HG02763 (cell line): ENCODE data around the gene MFN1.
A peak's percentile ranks its signal among the peaks of the same experiment; 100 is the strongest.

Source experiments
- ATAC-seq: cut with Tn5 transposase; IDR thresholded peaks from one replicate; pipeline ENCODE4 v1.9.1; 2021; ENCODE audit warnings: mild to moderate bottlenecking, moderate library complexity; ENCODE audit not compliant: unreplicated experiment

MFN1 gene

DNA sequence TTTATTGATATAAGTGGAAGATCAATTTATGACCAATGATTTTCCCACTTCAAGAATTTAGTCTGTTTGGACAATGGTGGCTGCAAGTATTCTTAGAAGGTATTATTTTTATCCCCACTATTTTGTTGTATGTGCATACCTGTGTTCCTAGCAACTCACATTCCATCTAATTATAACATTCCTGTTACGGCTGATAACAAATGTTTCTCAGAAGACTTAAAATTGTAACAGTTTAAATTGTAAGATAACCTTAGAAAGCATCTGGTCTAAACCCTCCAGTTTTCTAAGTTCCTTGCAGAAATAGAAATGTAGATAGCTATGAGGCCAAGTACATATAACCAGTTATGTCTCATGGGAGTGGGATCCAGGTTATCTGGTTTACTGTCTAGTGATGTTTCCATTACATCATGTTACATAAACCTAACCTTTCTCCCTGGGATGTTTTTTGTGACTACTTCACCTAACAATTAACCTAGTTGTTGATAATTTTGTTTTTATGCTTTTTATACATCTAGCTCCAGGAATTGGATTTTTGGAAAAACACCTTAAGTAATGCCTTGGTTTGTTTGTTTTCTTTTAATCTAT lies 11.1 kb upstream of the MFN1 start:
- no peak for ATAC-seq

DNA sequence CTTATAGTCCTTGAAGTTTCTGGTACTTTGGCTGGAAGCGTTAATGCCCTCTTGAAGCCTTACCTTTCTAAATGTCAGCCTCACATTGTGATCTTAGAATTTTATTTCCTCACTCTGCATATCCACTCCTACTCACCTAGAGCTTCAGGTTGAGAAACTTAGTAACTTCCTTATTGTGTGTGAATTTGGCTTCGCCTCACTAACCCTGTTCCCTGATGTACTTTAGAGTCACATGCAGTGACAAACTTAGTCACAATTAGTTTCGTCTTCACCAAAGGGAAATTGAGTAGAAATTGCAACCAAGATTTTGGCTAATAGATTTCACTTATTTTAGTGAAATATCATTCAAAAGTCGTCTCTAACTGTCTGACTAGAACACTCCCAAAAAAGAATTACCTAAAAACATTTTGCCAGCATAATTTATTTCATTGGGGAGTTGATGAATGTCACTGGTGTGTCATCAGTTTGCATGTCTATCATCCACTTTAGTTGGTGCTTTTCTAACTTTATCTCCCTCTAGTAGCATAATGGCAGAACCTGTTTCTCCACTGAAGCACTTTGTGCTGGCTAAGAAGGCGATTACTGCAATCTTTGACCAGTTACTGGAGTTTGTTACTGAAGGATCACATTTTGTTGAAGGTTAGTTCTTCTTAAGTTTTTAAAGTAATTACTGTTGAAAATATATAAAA lies 960 bp downstream of the MFN1 start:
- ATAC-seq, result peak; percentile 57

DNA sequence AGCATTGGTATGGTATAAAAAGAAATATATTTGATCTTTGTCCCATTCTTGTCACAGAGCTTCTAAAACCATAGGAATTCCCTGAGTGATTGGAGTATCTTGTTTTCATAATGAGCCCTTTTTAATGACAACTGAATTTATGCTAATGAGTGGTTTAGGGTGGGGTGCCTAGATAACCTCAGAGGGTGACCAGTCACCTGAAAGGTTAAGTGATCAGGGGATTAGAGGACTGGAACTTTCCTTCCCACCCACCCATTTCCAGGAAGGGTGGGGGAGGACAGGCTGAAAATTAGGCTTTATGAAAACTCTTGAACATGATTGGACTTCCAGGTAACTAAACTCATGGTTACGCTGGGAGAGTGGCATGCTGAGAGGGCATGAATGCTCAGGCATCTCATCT lies 8.5 kb downstream of the MFN1 start:
- no peak for ATAC-seq

GRCh38 chr3:179363332-179363731 lies 15.8 kb downstream of the MFN1 start:
- ATAC-seq, result no peak

DNA sequence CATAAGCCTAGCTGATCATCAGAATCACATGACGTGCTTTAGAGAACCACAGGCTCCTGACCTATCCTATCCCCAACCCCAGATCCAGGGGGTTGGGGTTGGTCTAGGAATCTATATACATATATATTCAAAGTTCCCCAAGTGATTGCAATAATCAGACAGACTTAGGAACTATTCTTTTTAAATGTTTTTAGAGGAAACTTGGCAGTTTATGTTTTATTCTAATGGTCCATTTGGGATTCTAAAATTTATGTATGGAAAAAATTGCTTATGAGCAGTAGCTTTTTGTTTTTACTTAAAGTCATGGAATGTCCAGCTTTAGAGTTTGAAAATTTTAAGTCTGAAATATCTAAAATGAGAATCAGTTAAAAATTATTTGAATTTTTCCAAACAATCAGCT lies 22.1 kb downstream of the MFN1 start:
- no peak for ATAC-seq

DNA sequence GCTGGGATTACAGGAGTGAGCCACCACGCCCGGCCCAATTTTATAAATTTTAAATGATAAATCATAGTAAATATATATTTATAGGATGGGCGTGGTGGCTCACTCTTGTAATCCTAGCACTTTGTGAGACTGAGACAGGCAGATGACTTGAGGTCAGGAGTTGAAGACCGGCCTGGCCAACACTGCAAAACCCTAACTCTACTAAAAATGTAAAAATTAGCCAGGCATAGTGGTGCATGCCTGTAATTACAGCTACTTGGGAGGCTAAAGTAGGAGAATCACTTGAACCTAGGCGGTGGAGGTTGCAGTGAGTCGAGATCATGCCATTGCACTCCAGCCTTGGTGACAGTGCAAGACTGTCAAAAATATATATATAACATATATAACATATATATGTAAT lies 26.4 kb downstream of the MFN1 start:
- no peak for ATAC-seq

- no peak for ATAC-seq
Observed at GRCh38 chr3:179375091-179375999, 27.8 kb downstream of the MFN1 start.

DNA sequence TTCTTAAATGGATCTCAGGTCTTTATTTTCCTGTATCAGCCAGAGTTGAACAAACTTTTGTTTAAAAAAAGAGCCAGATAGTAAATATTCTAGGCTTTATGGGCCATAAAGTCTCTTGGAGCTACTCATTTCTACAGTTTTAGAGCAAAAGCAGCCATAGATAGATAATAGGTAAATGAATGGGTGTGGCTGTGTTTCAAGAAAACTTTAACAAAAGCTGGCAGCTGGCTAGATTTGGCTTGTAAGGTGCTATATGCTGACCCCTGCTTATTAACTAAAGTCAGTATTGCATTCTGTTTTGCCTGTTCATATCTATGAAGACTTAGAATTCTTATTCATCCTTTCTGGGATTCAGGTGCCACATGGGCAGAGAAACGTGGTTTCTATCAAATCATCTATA lies 29.0 kb downstream of the MFN1 start:
- ATAC-seq, result no peak

DNA sequence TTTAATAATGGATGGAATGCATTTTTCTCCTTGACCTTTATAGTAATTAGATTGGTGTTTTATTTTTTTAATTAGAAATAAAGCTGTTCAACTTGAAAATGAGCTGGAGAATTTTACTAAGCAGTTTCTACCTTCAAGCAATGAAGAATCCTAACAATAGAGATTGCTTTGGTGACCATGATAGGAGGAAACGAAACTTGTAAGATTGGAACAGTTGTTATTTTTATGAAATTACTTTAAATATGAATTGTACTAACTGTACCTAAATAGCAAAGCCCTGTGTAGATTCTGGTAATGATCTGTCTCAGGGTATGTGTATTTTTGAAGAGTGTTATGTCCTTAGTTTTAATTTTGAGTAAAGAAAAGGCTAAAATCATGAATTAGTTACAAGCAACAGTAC lies 44.4 kb downstream of the MFN1 start:
- ATAC-seq, result no peak

DNA sequence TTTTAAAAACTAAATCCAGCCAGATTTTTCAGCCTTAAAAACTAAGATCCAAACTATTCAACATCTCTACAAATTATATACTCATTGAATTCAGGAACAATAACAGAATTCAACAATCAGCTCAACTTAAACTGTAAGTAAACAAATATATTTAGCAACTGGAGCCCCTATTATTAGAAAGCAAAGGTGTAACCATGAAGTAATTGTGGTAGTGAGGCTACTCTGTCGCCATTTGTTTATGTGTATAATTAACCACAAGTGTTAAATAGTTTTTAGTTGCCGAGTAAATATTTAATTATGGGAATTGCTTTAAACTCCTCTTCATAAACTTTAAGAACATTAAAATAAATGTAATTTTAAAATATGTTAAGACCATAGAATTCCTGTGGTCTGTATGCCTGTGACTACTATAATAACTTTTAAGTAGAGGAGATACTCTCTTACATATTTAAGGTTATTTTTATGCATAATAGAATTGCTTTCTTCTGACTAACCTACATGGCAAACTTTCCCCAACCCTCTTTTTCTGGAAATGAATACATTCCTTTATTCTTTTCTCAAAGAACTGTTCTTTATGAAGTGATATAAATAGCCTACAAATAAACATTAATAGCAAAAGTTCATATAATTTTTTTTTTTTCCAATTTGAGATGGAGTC lies 51.2 kb downstream of the MFN1 start:
- no peak for ATAC-seq

DNA sequence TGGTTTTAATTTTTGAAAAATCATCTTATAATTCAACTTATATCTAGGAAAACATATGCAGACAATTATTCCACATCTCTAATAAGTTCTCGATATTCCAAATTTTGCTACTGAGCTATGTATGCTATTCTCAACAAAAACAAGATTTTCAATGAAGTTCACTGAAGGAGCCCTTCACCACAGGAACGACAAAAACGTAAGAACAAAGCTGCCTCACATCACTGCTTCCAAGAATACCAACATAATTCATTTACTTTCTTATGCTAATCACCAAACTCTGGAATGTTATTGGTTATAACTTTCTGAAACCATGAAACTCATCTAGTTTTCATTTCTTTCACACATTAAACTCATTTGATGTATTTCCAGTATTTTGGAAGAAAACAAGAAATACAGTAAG lies 54.1 kb downstream of the MFN1 start:
- ATAC-seq, result no peak

DNA sequence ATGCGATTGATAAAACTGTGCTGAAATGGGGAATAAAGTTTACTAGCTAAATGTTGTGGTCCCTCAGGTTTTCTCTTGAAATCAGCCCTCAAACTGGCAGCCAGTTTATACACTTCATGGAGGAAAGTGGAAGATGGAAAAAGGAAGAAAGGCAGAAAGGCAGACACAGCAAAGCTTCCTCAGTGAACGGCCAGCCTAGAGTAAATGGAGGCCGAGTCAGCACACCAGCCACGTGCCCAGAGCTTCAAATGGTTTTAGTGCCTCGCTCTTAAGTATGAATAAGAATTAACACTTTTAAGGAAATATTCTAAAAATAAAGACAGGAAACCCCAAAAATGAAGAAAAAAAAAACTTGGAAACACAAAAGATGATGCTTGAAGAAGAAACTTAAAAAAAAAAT lies 55.5 kb downstream of the MFN1 start:
- no peak for ATAC-seq

DNA sequence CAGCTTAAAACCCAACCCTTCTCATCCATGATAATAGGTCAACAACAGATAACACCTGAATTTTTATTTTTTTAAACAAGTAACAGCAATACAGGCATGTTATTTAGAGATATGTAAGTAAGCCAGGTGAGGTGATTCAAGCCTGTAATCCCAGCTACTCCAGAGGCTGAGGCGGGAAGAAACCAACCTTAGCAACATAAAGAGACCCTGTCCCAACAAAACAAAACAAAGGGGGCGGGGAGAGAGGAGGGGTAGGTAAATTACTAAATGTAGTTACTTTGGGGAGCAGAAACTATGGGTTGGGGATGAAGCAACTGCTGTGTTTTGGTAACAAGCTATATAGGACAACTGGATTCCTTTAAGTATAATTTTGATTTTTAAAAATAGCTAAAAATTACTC lies 56.8 kb downstream of the MFN1 start:
- ATAC-seq, result no peak

DNA sequence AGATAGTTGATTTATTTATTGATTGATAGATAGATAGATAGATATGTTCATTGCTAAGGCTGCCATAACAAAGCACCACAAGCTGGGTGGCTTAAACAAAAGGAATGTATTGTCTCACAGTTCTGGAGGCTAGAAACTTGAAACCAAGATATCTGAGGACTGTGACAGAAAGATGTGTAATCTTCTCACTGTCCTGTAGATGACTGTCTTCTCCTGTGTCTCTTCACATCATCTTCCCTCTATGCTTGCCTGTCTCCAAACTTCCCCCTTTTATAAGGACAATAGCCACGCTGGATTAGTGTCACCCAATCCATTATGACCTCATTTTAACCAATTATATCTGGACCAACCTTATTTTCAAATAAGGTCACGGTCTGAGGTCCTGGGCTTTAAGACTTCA lies 62.8 kb downstream of the MFN1 start:
- ATAC-seq, result no peak

DNA sequence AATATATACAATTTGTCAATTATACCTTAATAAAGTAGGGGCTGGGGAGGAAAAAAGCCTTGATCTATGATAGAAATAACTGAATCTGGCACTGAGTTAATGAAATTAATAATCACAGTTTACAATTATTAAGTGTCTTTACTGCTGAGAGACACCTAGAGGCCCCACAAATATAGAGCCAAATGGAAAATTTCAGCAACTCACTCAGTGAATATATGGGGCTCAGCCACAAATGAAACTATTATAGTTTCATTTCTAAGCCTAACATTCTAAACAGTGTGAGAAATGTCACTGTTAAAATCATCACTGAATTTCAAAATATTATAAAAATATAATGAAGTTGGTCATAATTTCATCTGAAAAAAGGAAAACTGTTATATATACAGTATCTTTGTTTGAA lies 63.5 kb downstream of the MFN1 start:
- no peak for ATAC-seq

DNA sequence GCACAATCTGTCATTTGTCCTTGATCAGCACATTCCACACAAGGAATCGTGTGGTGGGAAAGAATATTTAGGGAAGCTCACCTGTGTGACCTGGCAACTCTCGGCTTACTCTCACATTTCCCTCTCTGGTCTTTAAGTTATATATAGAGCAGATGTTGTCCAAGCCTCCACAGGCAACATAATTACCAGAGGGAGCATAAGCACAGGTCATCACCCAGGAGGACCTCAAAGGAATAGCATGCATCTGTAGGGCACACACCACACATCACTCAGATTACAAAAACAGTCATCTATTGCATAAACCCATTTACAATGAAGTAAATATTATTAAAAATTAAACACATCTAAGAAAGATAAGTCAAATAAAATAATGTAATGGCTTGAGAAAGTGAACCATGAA lies 67.3 kb downstream of the MFN1 start:
- ATAC-seq, result no peak

GRCh38 chr3:179415377-179415776 lies 67.9 kb downstream of the MFN1 start:
- ATAC-seq, result no peak

GRCh38 chr3:179416681-179417080 lies 69.2 kb downstream of the MFN1 start:
- no peak for ATAC-seq

- ATAC-seq, result no peak
Observed at GRCh38 chr3:179418610-179419009, 71.1 kb downstream of the MFN1 start.

GRCh38 chr3:179421500-179421899 lies 74.0 kb downstream of the MFN1 start:
- ATAC-seq, result no peak

DNA sequence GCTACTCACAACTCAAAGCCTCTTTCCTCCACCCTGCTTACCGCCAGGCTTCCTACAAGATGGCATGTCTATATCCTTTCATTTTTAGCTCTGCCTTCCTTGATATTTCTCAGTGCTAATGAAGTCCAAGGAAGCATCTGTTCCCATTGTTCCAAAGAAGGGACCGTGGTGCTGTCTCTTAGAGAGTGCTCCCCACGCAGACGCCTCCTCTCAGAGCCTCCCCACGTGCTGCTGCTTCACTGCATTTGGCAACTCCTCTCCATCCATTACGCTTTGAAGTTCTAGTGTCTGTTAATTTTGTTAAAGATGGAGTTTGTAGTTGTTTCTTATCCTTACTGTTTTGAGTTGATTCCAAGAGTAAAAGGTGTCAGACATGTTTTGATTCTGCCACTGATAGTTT lies 77.6 kb downstream of the MFN1 start:
- ATAC-seq, result no peak
